NCI-H2081 (cell line): ENCODE results near the gene BTBD18.
A peak's percentile ranks its signal among the peaks of the same experiment; 100 is the strongest.
"Not testable (repeated sequence)": the region's sequence is repeated elsewhere in the genome, so short reads cannot be mapped to it uniquely, and the experiment has no call there.

Experiments
- DNase-seq, 2 experiments: peaks; one replicate each; lab custom pipeline; 2025; lab: John Stamatoyannopoulos, UW

The BTBD18 gene

GRCh38 chr11:57729479-57729878 lies 22.1 kb downstream of the BTBD18 start:
- no peak for DNase-seq

- no peak for DNase-seq
Observed at GRCh38 chr11:57728829-57729228, 22.8 kb downstream of the BTBD18 start.

GRCh38 chr11:57727185-57727584 lies 24.4 kb downstream of the BTBD18 start:
- no peak for DNase-seq

GRCh38 chr11:57716726-57717125 lies 34.9 kb downstream of the BTBD18 start:
- not testable (repeated sequence) for DNase-seq

GRCh38 chr11:57713835-57714234 lies 37.8 kb downstream of the BTBD18 start:
- no peak for DNase-seq

- DNase-seq = peak; percentile 98 to 99
Observed at GRCh38 chr11:57712256-57713150, 39.1 kb downstream of the BTBD18 start, which contains the start of gene TMX2. Gene TMX2, plus strand, starts transcription at chr11:57712593. Its CDS starts 26 bp downstream, at chr11:57712619.

- peak; percentile 92 to 93 for DNase-seq
Observed at GRCh38 chr11:57711414-57712255, 40.0 kb downstream of the BTBD18 start, which contains the start of gene MED19. Gene MED19, minus strand, starts transcription at chr11:57712215. Its CDS starts 36 bp downstream, at chr11:57712179.

GRCh38 chr11:57709802-57710367 lies 41.7 kb downstream of the BTBD18 start:
- no peak for DNase-seq

GRCh38 chr11:57705432-57705831 lies 46.2 kb downstream of the BTBD18 start:
- not testable (repeated sequence) for DNase-seq

- DNase-seq = no peak
Observed at GRCh38 chr11:57704932-57705331, 46.7 kb downstream of the BTBD18 start.

- no peak for DNase-seq
Observed at GRCh38 chr11:57703341-57703740, 48.3 kb downstream of the BTBD18 start.

- no peak for DNase-seq
Observed at GRCh38 chr11:57700425-57700824, 51.2 kb downstream of the BTBD18 start.

GRCh38 chr11:57699813-57700212 lies 51.8 kb downstream of the BTBD18 start:
- DNase-seq = no peak

- DNase-seq = no peak
Observed at GRCh38 chr11:57698843-57699365, 52.7 kb downstream of the BTBD18 start.
